GM12875 (cell line): Measurements from ENCODE around the gene FOXO4.
"Not testable (repeated sequence)": the region's sequence is repeated elsewhere in the genome, so short reads cannot be mapped to it uniquely, and the experiment has no call there.

Experiments
- H3K4me3 ChIP-seq: one replicate; pipeline ENCODE4 v1.5.1; 2011; ENCODE audit warnings: low read depth, low read length, control low read depth
- CTCF ChIP-seq: IDR thresholded peaks from 2 replicates; pipeline ENCODE4 v1.5.1; 2011; ENCODE audit warnings: low read depth, mild to moderate bottlenecking, control low read depth, inconsistent platforms, low read length, moderate library complexity, borderline replicate concordance; ENCODE audit not compliant: insufficient read depth

The FOXO4 gene

GRCh38 chrX:71095555-71095980 is at the start of gene FOXO4:
FOXO4 (plus strand) TSS chrX:71095851; CDS start chrX:71096529, 678 bp downstream.
- peak within 1 kb of the TSS; percentile 71 for H3K4me3 ChIP-seq
- TF ChIP-seq CTCF, result no peak

- not testable (repeated sequence) for H3K4me3 ChIP-seq
These were observed 47.8 kb upstream of the FOXO4 start for GRCh38 chrX:71047891-71048290.

GRCh38 chrX:71052721-71053120 is 42.9 kb upstream of the FOXO4 start:
- peak overlapping the region; percentile 69 for H3K4me3 ChIP-seq
- no peak for TF ChIP-seq CTCF

- peak overlapping the region; percentile 69 for H3K4me3 ChIP-seq
- TF ChIP-seq CTCF, result no peak
These were observed 42.4 kb upstream of the FOXO4 start for GRCh38 chrX:71053217-71053621.

- TF ChIP-seq CTCF, result no peak
These were observed 38.8 kb upstream of the FOXO4 start for GRCh38 chrX:71056867-71057266.

GRCh38 chrX:71057848-71058530 is 37.7 kb upstream of the FOXO4 start:
- no peak for TF ChIP-seq CTCF
- H3K4me3 ChIP-seq, result no peak overlapping the region

More at GRCh38 chrX:71056867-71057266, 38.8 kb upstream of the FOXO4 start:
- H3K4me3 ChIP-seq, result no peak overlapping the region

GRCh38 chrX:71060127-71060526 is 35.5 kb upstream of the FOXO4 start:
- no peak for TF ChIP-seq CTCF
- H3K4me3 ChIP-seq, result no peak overlapping the region
